WTC11 (cell line): ENCODE data around the gene VSIG4.

ENCODE experiments used
- CREB1 ChIP-seq: sonication (generic); formaldehyde crosslinking; IDR thresholded peaks from 2 replicates; pipeline ENCODE4 v1.8.0; 2023; ENCODE audit warnings: mild to moderate bottlenecking, missing genetic modification reagents
- CTCF ChIP-seq: fragments of 200-600 bp; IDR thresholded peaks from 2 replicates; pipeline ENCODE4 v1.8.0; 2022; ENCODE audit warnings: antibody characterized with exemption
- ETV6 ChIP-seq: sonication (generic); formaldehyde crosslinking; IDR thresholded peaks from 2 replicates; pipeline ENCODE4 v1.8.1; 2022; ENCODE audit warnings: mild to moderate bottlenecking, missing genetic modification reagents
- IRF2 ChIP-seq: sonication (generic); formaldehyde crosslinking; IDR thresholded peaks from 2 replicates; pipeline ENCODE4 v1.8.0; 2022; ENCODE audit warnings: low read depth, missing genetic modification reagents, borderline replicate concordance
- ZNF219 ChIP-seq: sonication (generic); formaldehyde crosslinking; IDR thresholded peaks from 2 replicates; pipeline ENCODE4 v1.8.0; 2023; ENCODE audit warnings: missing genetic modification reagents, mild to moderate bottlenecking, borderline replicate concordance
- ZNF232 ChIP-seq: sonication (generic); formaldehyde crosslinking; IDR thresholded peaks from 2 replicates; pipeline ENCODE4 v1.8.0; 2022; ENCODE audit warnings: mild to moderate bottlenecking, missing genetic modification reagents
- ZNF263 ChIP-seq: sonication (generic); formaldehyde crosslinking; IDR thresholded peaks from 2 replicates; pipeline ENCODE4 v1.8.1; 2022; ENCODE audit warnings: low read depth, mild to moderate bottlenecking, moderate library complexity, missing genetic modification reagents
- TF ChIP-seq, protein P1 (sequence below): sonication (generic); formaldehyde crosslinking; IDR thresholded peaks from 2 replicates; pipeline ENCODE4 v1.8.1; 2022; ENCODE audit warnings: low read depth, missing genetic modification reagents, borderline replicate concordance
- TF ChIP-seq, protein P2 (sequence below): sonication (generic); formaldehyde crosslinking; IDR thresholded peaks from 2 replicates; pipeline ENCODE4 v1.8.0; 2022; ENCODE audit warnings: mild to moderate bottlenecking, missing genetic modification reagents

- TF ChIP-seq CTCF (no peak), ETV6 (CRISPR knock-in tag) (no peak), ZNF263 (CRISPR knock-in tag) (no peak), IRF2 (no peak), CREB1 (CRISPR knock-in tag) (no peak), ZNF232 (CRISPR knock-in tag) (no peak), ZNF219 (CRISPR knock-in tag) (no peak)
- TF ChIP-seq, protein P1, sequence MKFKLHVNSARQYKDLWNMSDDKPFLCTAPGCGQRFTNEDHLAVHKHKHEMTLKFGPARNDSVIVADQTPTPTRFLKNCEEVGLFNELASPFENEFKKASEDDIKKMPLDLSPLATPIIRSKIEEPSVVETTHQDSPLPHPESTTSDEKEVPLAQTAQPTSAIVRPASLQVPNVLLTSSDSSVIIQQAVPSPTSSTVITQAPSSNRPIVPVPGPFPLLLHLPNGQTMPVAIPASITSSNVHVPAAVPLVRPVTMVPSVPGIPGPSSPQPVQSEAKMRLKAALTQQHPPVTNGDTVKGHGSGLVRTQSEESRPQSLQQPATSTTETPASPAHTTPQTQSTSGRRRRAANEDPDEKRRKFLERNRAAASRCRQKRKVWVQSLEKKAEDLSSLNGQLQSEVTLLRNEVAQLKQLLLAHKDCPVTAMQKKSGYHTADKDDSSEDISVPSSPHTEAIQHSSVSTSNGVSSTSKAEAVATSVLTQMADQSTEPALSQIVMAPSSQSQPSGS (CRISPR knock-in tag) = no peak
- TF ChIP-seq, protein P2, sequence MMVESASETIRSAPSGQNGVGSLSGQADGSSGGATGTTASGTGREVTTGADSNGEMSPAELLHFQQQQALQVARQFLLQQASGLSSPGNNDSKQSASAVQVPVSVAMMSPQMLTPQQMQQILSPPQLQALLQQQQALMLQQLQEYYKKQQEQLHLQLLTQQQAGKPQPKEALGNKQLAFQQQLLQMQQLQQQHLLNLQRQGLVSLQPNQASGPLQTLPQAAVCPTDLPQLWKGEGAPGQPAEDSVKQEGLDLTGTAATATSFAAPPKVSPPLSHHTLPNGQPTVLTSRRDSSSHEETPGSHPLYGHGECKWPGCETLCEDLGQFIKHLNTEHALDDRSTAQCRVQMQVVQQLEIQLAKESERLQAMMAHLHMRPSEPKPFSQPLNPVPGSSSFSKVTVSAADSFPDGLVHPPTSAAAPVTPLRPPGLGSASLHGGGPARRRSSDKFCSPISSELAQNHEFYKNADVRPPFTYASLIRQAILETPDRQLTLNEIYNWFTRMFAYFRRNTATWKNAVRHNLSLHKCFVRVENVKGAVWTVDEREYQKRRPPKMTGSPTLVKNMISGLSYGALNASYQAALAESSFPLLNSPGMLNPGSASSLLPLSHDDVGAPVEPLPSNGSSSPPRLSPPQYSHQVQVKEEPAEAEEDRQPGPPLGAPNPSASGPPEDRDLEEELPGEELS (CRISPR knock-in tag) = no peak
These were observed 1.8 kb downstream of the VSIG4 start for GRCh38 chrX:66038115-66038514.
